HEK293T (cell line): ENCODE data around the gene RPH3AL.
"Not testable (repeated sequence)": the region's sequence is repeated elsewhere in the genome, so short reads cannot be mapped to it uniquely, and the experiment has no call there.

ENCODE experiments used
- CTCF ChIA-PET: fragments of 350-600 bp; formaldehyde crosslinking; extraction: SDS; loops from one replicate; lab custom pipeline; 2021; ENCODE audit warnings: antibody characterized with exemption, inconsistent platforms; lab: Yijun Ruan, JAX
- POLR2A ChIA-PET: fragments of 350-600 bp; formaldehyde crosslinking; extraction: SDS; loops from one replicate; lab custom pipeline; 2020; ENCODE audit warnings: antibody characterized with exemption, inconsistent platforms; lab: Yijun Ruan, JAX
- DNase-seq: peaks from one replicate; pipeline ENCODE4 v3.0.0; 2012; ENCODE audit warnings: mixed read lengths; ENCODE audit errors: extremely low spot score
- ARNT ChIP-seq: fragments of 450-650 bp; IDR thresholded peaks from 2 replicates; pipeline ENCODE4 v1.6.1; 2017; ENCODE audit warnings: mild to moderate bottlenecking
- BHLHE40 ChIP-seq: fragments of 450-650 bp; IDR thresholded peaks from 2 replicates; pipeline ENCODE4 v1.6.1; 2016; ENCODE audit warnings: mild to moderate bottlenecking, moderate library complexity, borderline replicate concordance
- CTBP1 ChIP-seq: fragments of 450-650 bp; IDR thresholded peaks from 2 replicates; pipeline ENCODE4 v1.6.1; 2016; ENCODE audit warnings: borderline replicate concordance
- ELF4 ChIP-seq: fragments of 450-650 bp; IDR thresholded peaks from 2 replicates; pipeline ENCODE4 v1.6.1; 2017; ENCODE audit warnings: antibody characterized with exemption
- FOXA1 ChIP-seq: fragments of 450-650 bp; IDR thresholded peaks from 2 replicates; pipeline ENCODE4 v1.6.1; 2016; ENCODE audit warnings: mild to moderate bottlenecking
- FOXK2 ChIP-seq: fragments of 450-650 bp; IDR thresholded peaks from 2 replicates; pipeline ENCODE4 v1.6.1; 2016; ENCODE audit warnings: mild to moderate bottlenecking
- FOXM1 ChIP-seq: fragments of 450-650 bp; IDR thresholded peaks from 2 replicates; pipeline ENCODE4 v1.6.1; 2017; ENCODE audit warnings: mild to moderate bottlenecking, borderline replicate concordance
- HDGF ChIP-seq: fragments of 450-650 bp; IDR thresholded peaks from 2 replicates; pipeline ENCODE4 v1.6.1; 2017; ENCODE audit warnings: antibody characterized with exemption, borderline replicate concordance
- L3MBTL2 ChIP-seq: fragments of 450-650 bp; conservative IDR thresholded peaks from 2 replicates; pipeline ENCODE4 v1.6.1; 2016; ENCODE audit warnings: mild to moderate bottlenecking
- LEF1 ChIP-seq: fragments of 450-650 bp; IDR thresholded peaks from 2 replicates; pipeline ENCODE4 v1.6.1; 2017; ENCODE audit warnings: mild to moderate bottlenecking, borderline replicate concordance
- NFRKB ChIP-seq: fragments of 450-650 bp; IDR thresholded peaks from 2 replicates; pipeline ENCODE4 v1.6.1; 2016; ENCODE audit warnings: mild to moderate bottlenecking, moderate library complexity
- SP1 ChIP-seq: fragments of 450-650 bp; IDR thresholded peaks from 2 replicates; pipeline ENCODE4 v1.6.1; 2017
- SUZ12 ChIP-seq: fragments of 450-650 bp; IDR thresholded peaks from 2 replicates; pipeline ENCODE4 v1.6.1; 2016; ENCODE audit warnings: mild to moderate bottlenecking
- TARDBP ChIP-seq: fragments of 450-650 bp; IDR thresholded peaks from 2 replicates; pipeline ENCODE4 v1.6.1; 2016
- ZNF384 ChIP-seq: fragments of 450-650 bp; IDR thresholded peaks from 2 replicates; pipeline ENCODE4 v1.6.1; 2016
- TF ChIP-seq, protein P1 (sequence below): fragments of 450-650 bp; IDR thresholded peaks from 2 replicates; pipeline ENCODE4 v1.6.1; 2016

RPH3AL gene

DNA sequence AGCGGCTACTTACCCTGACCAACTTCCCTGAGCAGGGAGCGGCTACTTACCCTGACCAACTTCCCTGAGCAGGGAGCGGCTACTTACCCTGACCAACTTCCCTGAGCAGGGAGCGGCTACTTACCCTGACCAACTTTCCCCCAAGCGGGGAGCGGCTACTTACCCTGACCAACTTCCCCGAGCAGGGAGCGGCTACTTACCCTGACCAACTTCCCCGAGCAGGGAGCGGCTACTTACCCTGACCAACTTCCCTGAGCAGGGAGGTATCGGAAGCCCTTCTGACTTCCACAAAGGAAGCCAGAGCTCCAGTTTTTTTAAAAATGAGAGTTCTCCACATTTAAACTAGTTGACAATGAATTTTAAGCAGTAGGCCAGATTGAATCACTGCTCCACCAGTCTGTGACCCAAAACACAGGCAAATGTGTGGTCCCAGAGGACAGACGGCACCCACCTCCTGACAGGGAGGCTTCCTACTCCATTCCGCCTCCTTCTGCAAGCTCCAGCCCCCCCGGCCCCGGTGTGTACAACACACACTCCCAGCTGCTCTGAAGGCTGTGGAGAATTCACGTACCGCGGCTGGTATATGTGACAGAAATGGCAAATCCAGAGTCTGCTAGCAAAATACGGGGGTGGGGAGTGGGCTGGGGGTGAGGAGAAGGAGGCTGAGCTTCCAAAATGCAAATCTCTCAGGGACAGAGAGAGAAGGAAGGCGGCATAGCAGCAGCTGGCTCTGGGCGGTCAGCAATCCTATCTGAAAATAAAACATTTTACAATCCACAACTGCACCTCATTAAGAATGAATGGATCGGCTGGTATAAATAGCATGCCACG, 118.2 kb downstream of the RPH3AL start:
- DNase-seq = not testable (repeated sequence)

DNA sequence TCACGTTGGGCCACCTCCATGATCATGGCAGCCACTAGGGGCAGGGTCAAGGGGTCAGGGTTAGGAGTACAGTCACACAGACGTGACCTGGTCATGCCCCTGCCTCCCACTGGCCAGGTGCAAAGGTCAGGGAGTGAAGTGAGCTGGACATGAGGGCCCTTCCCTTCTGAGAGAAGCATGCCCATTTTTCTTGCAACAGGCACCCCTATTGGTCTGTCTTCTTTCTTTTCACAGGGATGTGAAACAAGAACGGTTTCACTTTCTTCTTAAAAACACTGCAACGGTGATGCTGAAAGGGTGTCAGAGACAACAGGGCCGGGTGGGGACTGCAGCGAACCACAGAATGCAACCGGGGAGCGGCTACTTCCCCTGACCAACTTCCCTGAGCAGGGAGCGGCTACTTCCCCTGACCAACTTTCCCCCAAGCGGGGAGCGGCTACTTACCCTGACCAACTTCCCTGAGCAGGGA, 119.1 kb downstream of the RPH3AL start:
- no peak for TF ChIP-seq TARDBP
- no peak for TF ChIP-seq ZNF384
- TF ChIP-seq ARNT = no peak
- no peak for TF ChIP-seq HDGF
- TF ChIP-seq FOXA1 = no peak
- TF ChIP-seq, protein P1, sequence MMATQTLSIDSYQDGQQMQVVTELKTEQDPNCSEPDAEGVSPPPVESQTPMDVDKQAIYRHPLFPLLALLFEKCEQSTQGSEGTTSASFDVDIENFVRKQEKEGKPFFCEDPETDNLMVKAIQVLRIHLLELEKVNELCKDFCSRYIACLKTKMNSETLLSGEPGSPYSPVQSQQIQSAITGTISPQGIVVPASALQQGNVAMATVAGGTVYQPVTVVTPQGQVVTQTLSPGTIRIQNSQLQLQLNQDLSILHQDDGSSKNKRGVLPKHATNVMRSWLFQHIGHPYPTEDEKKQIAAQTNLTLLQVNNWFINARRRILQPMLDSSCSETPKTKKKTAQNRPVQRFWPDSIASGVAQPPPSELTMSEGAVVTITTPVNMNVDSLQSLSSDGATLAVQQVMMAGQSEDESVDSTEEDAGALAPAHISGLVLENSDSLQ = no peak
- CTCF ChIA-PET = no interaction called here
- POLR2A ChIA-PET = no interaction called here
- DNase-seq = no peak

More for the DNA sequence above, 118.2 kb downstream of the RPH3AL start:
- CTCF ChIA-PET, POLR2A ChIA-PET: not testable (repeated sequence)

- TF ChIP-seq HDGF = no peak
- TF ChIP-seq FOXM1 = no peak
- no peak for TF ChIP-seq CTBP1
- TF ChIP-seq, protein P1 = no peak
- no peak for TF ChIP-seq ARNT
- ChIA-PET CTCF (no interaction called here), POLR2A (interaction anchor here (0.5 kb wide), 1 partner anchor 214 kb away, joined by 3 read pairs; the partner anchor contains the start of gene RFLNB)
- DNase-seq = no peak
These were observed 120.4 kb downstream of the RPH3AL start for GRCh38 chr17:231966-232807.

DNA sequence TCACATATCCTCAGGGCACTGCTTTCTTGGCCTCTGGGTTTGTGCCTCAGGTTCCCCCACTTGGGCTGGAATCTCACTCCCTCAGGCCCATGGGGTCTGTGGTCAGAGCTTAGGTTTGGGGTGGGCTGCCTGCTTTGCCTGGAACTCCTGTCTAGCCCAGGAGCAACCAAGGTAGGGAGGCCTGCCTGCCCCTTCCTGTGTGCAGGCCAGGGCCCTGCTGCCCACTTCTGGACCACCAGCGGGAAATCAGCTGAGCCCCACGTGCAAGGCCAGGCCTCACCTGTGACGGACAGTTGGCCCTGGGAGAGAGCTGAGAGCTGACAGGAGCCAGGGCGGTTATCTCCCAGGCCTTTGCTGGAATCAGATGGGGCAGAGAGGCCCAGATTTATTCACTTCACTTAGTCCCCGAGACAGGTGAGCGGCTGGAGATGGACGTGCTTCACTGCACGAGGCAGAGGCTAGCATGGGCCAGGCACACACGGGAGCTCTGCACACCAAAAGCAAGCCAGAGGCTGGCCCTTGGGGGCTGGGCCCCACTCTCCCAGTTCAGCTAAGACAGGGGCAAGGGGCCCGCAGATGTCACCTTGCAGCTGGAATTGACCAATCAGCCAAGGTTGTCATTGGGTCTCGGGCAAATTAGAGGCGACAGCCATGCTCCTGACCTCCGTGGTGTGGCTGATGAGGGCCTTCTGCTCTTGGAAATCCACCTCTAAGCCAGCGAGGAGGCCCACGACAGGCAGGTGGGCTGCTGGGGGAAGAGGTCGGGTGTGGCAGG, 121.2 kb downstream of the RPH3AL start:
- ChIA-PET CTCF (no interaction called here), POLR2A (interaction anchor here (0.5 kb wide), 1 partner anchor 214 kb away, joined by 3 read pairs; the partner anchor contains the start of gene RFLNB)

GRCh38 chr17:230395-230770, 122.2 kb downstream of the RPH3AL start:
- POLR2A ChIA-PET = no interaction called here
- no peak for TF ChIP-seq SP1
- TF ChIP-seq ELF4 = no peak
- no peak for TF ChIP-seq FOXK2
- no peak for TF ChIP-seq TARDBP
- no peak for TF ChIP-seq HDGF
- TF ChIP-seq, protein P1 = no peak
- no peak for TF ChIP-seq L3MBTL2
- TF ChIP-seq ARNT = no peak
- no peak for TF ChIP-seq FOXM1
- no peak for TF ChIP-seq LEF1
- no peak for TF ChIP-seq NFRKB
- no peak for TF ChIP-seq CTBP1
- no peak for DNase-seq
- CTCF ChIA-PET = no interaction called here

More for the DNA sequence above, 121.2 kb downstream of the RPH3AL start:
- no peak for TF ChIP-seq FOXA1
- no peak for TF ChIP-seq ELF4
- no peak for TF ChIP-seq ARNT
- no peak for TF ChIP-seq HDGF
- TF ChIP-seq FOXK2 = no peak
- TF ChIP-seq L3MBTL2 = no peak
- no peak for TF ChIP-seq FOXM1
- TF ChIP-seq ZNF384 = no peak
- TF ChIP-seq LEF1 = no peak
- no peak for TF ChIP-seq CTBP1
- no peak for TF ChIP-seq TARDBP
- no peak for TF ChIP-seq SP1
- TF ChIP-seq BHLHE40 = no peak
- TF ChIP-seq SUZ12 = no peak
- no peak for DNase-seq
